Erythroblast (primary cell): ENCODE data around the gene OAT.

ENCODE experiments used
- DNase-seq, 2 experiments: peaks; one replicate each; lab custom pipeline; 2025; lab: John Stamatoyannopoulos, UW
- GATA1 ChIP-seq: IDR thresholded peaks from 2 replicates; pipeline ENCODE4 v1.6.1; 2011; ENCODE audit warnings: low read depth, mild to moderate bottlenecking, control low read depth, low read length, moderate library complexity
- POLR2A ChIP-seq: IDR thresholded peaks from 2 replicates; pipeline ENCODE4 v1.6.1; 2011; ENCODE audit warnings: mild to moderate bottlenecking, low read length

Gene OAT

GRCh38 chr10:124403548-124403947 lies 15.2 kb downstream of the OAT start:
- TF ChIP-seq POLR2A (no peak), GATA1 (no peak)
- DNase-seq = peak; percentile 88

- TF ChIP-seq POLR2A = no peak
- TF ChIP-seq GATA1 = no peak
- DNase-seq = no peak
These were observed 16.4 kb downstream of the OAT start for GRCh38 chr10:124402273-124402672.

GRCh38 chr10:124401633-124402032 lies 17.1 kb downstream of the OAT start:
- TF ChIP-seq GATA1 (no peak), POLR2A (no peak)
- DNase-seq = no peak

- TF ChIP-seq GATA1 = no peak
- no peak for TF ChIP-seq POLR2A
- DNase-seq = no peak
These were observed 24.1 kb downstream of the OAT start for GRCh38 chr10:124394583-124394982.

GRCh38 chr10:124392626-124393342 lies 25.9 kb downstream of the OAT start:
- TF ChIP-seq GATA1 = no peak
- no peak for TF ChIP-seq POLR2A
- DNase-seq = no peak

- DNase-seq = no peak
- no peak for TF ChIP-seq GATA1
- TF ChIP-seq POLR2A = no peak
These were observed 28.1 kb downstream of the OAT start for GRCh38 chr10:124390471-124391187.

GRCh38 chr10:124389613-124390361 lies 28.9 kb downstream of the OAT start:
- no peak for DNase-seq
- TF ChIP-seq GATA1 (no peak), POLR2A (no peak)

- peak; percentile 91 to 96 for DNase-seq
- TF ChIP-seq POLR2A (no peak), GATA1 (no peak)
These were observed 29.7 kb downstream of the OAT start for GRCh38 chr10:124388823-124389612.

- no peak for DNase-seq
- TF ChIP-seq POLR2A = no peak
- TF ChIP-seq GATA1 = no peak
These were observed 30.3 kb downstream of the OAT start for GRCh38 chr10:124388476-124388822.

- no peak for DNase-seq
These were observed 31.4 kb downstream of the OAT start for GRCh38 chr10:124387078-124387874.

GRCh38 chr10:124386186-124387077 lies 32.3 kb downstream of the OAT start:
- no peak for DNase-seq
- no peak for TF ChIP-seq POLR2A
- no peak for TF ChIP-seq GATA1

More at GRCh38 chr10:124387078-124387874, 31.4 kb downstream of the OAT start:
- no peak for TF ChIP-seq GATA1
- no peak for TF ChIP-seq POLR2A
